NOMO-1 treated with DMSO at 0.1 percent for 48 hours (cell line): ENCODE data around the gene CNIH3.

Source experiments
- DNase-seq: peaks from one replicate; lab custom pipeline; 2025; ENCODE audit not compliant: unreplicated experiment; lab: John Stamatoyannopoulos, UW

The CNIH3 gene

GRCh38 chr1:224767676-224768075, 151.6 kb downstream of the CNIH3 start:
- no peak for DNase-seq

GRCh38 chr1:224768971-224769370, 152.9 kb downstream of the CNIH3 start:
- DNase-seq, result no peak

- no peak for DNase-seq
These were observed 153.6 kb downstream of the CNIH3 start for GRCh38 chr1:224769452-224770335.

DNA sequence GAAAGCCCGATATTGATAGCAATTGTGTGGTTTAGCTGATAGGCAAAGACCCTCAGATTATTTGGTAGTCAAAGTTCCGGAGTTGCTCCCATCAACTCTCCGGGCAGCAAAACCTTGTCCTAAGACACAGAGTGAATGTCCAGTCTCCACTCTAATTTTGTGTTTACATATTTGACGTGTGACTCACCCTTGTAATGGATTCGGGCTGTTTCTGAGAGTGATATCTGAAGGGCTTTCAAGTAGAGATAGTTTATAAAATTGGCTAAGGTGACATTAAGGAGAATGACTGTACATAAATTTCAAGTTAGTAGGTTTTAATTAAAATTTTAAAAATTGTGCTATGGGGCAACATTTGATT, 154.2 kb downstream of the CNIH3 start:
- no peak for DNase-seq

- no peak for DNase-seq
These were observed 157.5 kb downstream of the CNIH3 start for GRCh38 chr1:224773646-224774045.

DNA sequence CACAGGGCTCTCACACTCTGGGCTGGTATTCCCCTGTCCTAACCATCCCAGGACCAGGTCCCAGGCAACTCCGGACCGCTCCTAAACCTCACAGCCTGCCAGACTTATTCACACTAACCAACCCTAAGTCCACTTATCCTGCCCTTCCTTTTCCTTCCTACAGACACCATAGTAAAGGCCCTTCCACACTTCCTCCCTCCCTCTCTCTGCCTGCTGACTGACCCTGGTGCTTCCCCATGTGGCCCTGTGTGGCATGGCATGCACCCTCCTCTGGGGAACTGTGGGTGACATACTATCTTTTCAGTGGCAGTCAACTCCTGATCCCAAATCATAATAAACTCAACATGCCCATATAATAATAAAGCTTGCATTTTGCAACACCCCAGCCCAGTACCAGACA, 158.3 kb downstream of the CNIH3 start:
- DNase-seq, result no peak

DNA sequence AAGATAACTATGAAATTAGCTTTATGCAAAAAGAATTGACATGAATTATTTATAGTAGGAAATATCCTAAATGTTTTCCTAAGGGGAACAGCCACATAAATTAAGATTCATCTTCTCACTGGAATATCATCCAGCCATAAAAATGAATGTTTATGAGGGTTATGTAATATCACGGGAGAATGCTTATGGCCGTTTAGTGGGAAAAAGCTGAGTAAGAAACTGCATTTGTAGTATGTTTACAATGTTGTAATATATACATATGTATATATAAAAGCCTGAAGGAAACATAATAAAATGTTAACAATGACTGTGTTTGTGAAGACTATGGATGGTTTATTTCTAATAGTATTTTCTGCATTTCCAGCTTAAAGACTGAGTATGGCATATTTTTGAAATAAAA, 161.1 kb downstream of the CNIH3 start:
- no peak for DNase-seq

DNA sequence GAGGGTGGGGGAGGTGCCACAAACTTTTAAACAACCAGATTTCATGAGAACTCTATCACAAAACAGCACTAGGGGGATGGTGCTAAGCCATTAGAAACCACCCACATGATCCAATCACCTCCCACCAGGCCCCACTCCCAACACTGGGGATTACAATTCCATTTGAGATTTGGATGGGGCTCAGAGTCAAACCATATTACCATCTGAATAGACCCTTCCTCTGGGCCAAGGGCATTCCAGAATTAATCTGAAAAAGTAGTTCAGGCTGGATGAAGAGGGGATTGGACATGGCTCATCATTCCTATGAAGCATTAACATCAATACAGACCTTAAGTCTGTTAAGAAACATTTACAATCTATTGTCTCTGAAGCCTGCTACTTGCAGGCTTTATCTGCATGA, 163.4 kb downstream of the CNIH3 start:
- no peak for DNase-seq

- no peak for DNase-seq
These were observed 164.6 kb downstream of the CNIH3 start for GRCh38 chr1:224780736-224781135.

GRCh38 chr1:224781800-224782199, 165.7 kb downstream of the CNIH3 start:
- DNase-seq, result no peak

DNA sequence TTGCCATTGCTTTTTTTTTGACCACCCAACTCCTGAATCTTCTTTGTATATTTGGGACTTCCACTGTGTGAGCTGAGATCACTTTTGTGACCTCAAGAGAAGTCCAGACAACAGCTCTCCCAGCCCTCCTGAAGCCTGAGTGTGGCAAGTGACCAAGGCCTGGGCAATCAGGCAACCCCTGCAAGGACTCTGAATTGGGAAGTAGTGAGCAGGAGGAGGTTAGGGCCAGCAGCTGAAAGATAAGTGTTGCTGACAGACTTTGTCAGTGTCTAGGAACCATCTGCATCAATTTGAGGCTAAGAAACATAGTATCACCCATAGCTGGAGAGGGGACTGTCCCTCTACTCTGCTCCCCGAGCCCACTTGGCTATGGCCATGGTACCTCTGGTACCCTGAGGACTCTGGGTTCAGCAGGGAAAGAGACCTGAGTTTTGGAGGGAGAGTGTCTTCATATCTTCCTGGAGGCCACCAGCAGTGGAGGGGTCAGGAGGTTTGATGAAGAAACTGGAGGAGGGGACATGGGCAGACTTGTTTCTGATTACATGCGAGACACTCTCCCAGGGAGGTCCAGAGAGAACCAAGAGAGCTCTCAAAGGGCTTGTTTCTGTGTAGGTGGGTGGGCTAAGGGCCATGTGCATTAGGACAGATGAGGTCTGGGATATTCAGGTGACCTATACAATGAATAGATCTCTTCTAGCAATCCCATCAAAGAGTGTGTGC, 166.3 kb downstream of the CNIH3 start:
- DNase-seq, result no peak

DNA sequence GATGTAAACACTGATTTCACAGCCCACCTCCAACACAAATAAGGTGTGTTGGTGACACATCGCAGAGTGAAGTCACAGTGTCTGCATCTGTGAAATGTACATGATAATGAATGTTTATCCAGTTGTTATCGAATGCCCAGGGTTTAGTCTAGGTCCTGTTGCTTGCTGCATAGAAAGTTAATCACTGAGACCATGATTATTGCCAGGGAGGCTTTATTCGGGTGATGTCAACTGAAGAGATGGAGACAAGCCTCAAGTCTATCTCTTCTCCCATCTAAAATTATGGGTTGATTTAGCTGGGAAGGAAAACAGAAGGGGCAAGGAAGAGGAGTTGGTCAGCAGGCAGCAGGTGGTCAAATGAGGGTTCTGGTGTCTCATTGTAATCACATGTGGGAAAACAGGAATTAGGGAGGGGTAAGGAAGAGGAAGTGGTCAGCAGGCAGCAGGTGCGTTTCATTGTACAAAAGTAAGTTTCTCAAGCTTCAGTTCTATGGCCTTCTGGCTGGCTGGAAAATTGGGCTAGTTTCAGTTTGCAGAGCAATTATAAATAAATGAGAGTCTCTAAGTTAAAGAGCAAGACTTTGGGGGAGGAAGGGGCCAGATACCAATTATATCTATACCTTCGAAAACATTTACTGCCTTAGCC, 167.0 kb downstream of the CNIH3 start:
- peak; percentile 34 for DNase-seq

GRCh38 chr1:224784265-224785039, 168.3 kb downstream of the CNIH3 start:
- peak; percentile 5 for DNase-seq

GRCh38 chr1:224785040-224785328, 168.9 kb downstream of the CNIH3 start:
- DNase-seq, result peak; percentile 17

GRCh38 chr1:224785622-224786021, 169.5 kb downstream of the CNIH3 start:
- no peak for DNase-seq

- no peak for DNase-seq
These were observed 170.6 kb downstream of the CNIH3 start for GRCh38 chr1:224786533-224787250.

DNA sequence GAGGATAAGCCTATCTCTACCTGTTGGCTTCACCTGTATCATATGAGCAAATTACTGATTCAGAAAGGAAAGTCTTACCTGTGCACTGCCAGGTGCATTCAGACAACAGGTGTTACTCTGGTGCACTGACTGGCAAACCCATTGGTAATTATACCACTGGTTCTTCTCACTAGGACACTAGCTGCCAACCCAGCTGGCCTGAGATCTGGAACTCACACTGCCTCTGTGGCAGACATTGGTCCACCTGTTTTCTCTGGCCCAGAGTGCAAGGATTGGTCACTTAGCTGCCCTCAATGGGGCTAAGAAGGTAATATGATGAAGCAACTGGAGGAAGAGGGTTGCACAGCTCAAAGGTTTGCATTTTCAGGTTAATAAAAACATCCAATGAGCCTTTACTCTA, 173.2 kb downstream of the CNIH3 start:
- no peak for DNase-seq
